IPS-20b (cell line): ENCODE measurements around the gene CPN2.

Experiments
- H3K27ac ChIP-seq: one replicate; pipeline ENCODE4 v1.5.1; 2013; ENCODE audit warnings: low read length
- H3K27me3 ChIP-seq: 2 replicates; pipeline ENCODE4 v1.6.1; 2013; ENCODE audit warnings: mild to moderate bottlenecking, low read length, inconsistent platforms; ENCODE audit not compliant: insufficient read depth
- H3K36me3 ChIP-seq: 2 replicates; pipeline ENCODE4 v1.6.1; 2013; ENCODE audit warnings: low read depth, mild to moderate bottlenecking, inconsistent platforms, low read length, moderate library complexity; ENCODE audit not compliant: insufficient read depth
- H3K4me1 ChIP-seq: 2 replicates; pipeline ENCODE4 v1.6.1; 2013; ENCODE audit warnings: mild to moderate bottlenecking, control low read depth, inconsistent platforms, low read length, moderate library complexity; ENCODE audit not compliant: insufficient read depth
- H3K4me3 ChIP-seq: 2 replicates; pipeline ENCODE4 v1.5.1; 2013; ENCODE audit warnings: mild to moderate bottlenecking, low read length, inconsistent platforms
- H3K9ac ChIP-seq: 2 replicates; pipeline ENCODE4 v1.6.1; 2013; ENCODE audit warnings: low read depth, mild to moderate bottlenecking, inconsistent platforms, low read length, moderate library complexity
- H3K9me3 ChIP-seq: 2 replicates; pipeline ENCODE4 v1.6.1; 2013; ENCODE audit warnings: mild to moderate bottlenecking, low read depth, low read length, inconsistent platforms; ENCODE audit not compliant: insufficient read depth

The CPN2 gene

DNA sequence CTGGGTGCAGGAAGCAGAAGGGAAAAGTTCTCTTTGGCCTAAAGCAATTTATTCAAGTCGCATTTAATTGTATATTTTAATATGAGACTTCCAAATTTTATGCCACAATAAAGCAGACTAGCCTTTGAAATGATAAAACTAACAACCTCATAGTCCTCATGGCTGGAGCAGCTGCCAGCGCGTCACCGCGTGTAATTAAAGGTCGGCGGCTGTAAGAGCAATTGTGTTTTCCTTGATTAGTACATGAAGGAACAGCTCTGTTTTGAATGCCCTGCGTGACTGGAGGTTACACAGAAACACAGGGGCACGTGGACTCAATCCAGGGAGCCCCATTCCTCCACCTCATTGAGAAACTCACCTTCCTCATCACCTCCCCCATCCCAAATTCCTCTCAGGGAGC lies 28.5 kb upstream of the CPN2 start:
- H3K4me3 ChIP-seq = no peak overlapping the region
- no peak overlapping the region for H3K27ac ChIP-seq
- H3K27me3 ChIP-seq = no peaks in the 10 kb centered on the region
- H3K9me3 ChIP-seq = no peaks in the 10 kb centered on the region
- no peaks in the 10 kb centered on the region for H3K36me3 ChIP-seq
- peaks cover 11% of the 10 kb centered on the region; the same call in 1 of the 2 replicates for H3K4me1 ChIP-seq
- no peak overlapping the region for H3K9ac ChIP-seq

DNA sequence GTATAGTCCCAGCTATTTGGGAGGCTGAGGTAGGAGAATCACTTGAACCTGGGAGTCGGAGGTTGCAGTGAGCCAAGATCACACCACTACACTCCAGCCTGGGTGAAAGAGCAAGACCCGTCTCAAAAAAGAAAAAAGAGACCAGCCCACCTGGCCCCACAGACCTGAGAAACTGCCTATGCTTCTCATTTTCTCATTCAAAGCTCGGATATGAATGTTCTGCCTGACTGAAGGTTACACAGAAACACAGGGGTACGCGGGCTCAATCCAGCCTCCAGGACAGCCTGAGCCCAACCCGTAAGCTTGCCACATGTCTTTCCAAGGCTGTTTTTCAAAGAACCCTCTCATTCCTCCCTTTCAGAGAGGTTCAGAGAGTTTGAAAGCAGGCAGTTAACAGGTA lies 28.1 kb upstream of the CPN2 start:
- H3K27ac ChIP-seq = no peak overlapping the region
- H3K36me3 ChIP-seq = no peaks in the 10 kb centered on the region
- H3K9ac ChIP-seq = no peak overlapping the region
- no peaks in the 10 kb centered on the region for H3K9me3 ChIP-seq
- H3K4me3 ChIP-seq = no peak overlapping the region
- no peaks in the 10 kb centered on the region for H3K27me3 ChIP-seq
- H3K4me1 ChIP-seq = peaks cover 11% of the 10 kb centered on the region; the same call in 1 of the 2 replicates

DNA sequence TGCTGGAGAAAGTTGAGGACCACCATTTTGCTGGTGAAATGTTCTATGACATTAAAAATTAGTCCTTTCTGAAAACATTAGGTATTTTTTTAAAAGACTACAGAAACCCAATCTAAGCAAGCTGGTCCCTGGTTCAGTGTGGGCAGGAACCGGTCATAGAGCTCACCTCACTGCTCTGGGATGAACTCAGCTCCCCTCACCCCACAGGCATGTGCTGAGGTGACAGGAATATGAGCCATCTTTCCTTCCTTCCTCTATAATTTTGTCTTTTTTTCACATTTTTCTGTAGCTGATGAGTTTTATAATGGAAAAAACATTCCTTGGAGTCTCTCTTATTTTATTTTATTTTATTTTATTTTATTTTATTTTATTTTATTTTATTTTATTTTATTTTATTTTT lies 26.6 kb upstream of the CPN2 start:
- Histone ChIP-seq H3K9me3 (no peaks in the 10 kb centered on the region), H3K27ac (no peak overlapping the region), H3K27me3 (no peaks in the 10 kb centered on the region), H3K4me3 (no peak overlapping the region), H3K4me1 (peaks cover 10% of the 10 kb centered on the region; the same call in 1 of the 2 replicates), H3K9ac (no peak overlapping the region), H3K36me3 (no peaks in the 10 kb centered on the region)

DNA sequence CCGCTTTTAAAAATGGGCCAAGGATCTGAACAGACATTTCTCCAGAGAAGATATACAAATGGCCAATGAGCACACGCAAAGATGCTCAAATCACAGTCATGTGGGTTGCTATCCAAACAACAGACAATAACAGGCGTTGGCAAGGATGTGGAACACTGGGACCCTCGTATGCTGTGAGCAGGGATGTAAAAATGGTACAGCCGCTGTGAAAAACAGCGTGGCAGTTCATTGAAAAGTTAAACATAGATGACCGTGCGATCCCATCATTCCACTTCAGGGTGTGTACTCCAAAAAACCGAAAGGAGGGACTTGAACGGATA lies 25.1 kb upstream of the CPN2 start:
- no peaks in the 10 kb centered on the region for H3K9me3 ChIP-seq
- H3K4me1 ChIP-seq = peaks cover 8% of the 10 kb centered on the region; the same call in 1 of the 2 replicates
- no peak overlapping the region for H3K27ac ChIP-seq
- H3K9ac ChIP-seq = no peak overlapping the region
- H3K27me3 ChIP-seq = no peaks in the 10 kb centered on the region
- H3K36me3 ChIP-seq = no peaks in the 10 kb centered on the region
- no peak overlapping the region for H3K4me3 ChIP-seq

GRCh38 chr3:194375473-194376240 lies 24.5 kb upstream of the CPN2 start:
- Histone ChIP-seq H3K4me1 (peaks cover 10% of the 10 kb centered on the region; the same call in 1 of the 2 replicates), H3K9ac (no peak overlapping the region), H3K9me3 (no peaks in the 10 kb centered on the region), H3K36me3 (no peaks in the 10 kb centered on the region), H3K27me3 (no peaks in the 10 kb centered on the region; the same call in 1 of the 2 replicates), H3K4me3 (peak overlapping the region; percentile 38; the same call in 1 of the 2 replicates), H3K27ac (no peak overlapping the region)

DNA sequence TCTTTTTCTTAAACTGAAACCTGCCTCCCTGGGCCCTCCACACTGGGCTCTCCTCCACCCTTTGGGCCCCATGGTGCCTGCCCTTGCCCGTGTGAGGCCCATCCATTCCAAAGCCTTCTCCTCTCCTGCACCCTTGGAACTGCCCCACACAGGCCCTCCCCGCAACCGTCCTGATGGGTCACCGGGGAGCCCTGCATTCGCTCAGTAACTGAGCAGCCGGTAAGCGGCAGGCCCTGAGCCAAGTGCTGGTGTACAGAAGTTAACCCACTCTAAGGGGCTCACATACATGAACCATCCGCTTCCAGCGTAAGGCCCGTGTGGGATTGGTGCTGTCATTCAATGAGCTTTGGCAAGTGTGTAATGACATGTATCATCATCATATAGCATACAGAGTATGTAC lies 23.8 kb upstream of the CPN2 start:
- Histone ChIP-seq H3K4me3 (no peak overlapping the region), H3K27ac (no peak overlapping the region), H3K9ac (no peak overlapping the region), H3K36me3 (no peaks in the 10 kb centered on the region), H3K9me3 (no peaks in the 10 kb centered on the region), H3K4me1 (peaks cover 14% of the 10 kb centered on the region; the same call in 1 of the 2 replicates), H3K27me3 (peaks cover under 1% of the 10 kb centered on the region; the same call in 1 of the 2 replicates)

DNA sequence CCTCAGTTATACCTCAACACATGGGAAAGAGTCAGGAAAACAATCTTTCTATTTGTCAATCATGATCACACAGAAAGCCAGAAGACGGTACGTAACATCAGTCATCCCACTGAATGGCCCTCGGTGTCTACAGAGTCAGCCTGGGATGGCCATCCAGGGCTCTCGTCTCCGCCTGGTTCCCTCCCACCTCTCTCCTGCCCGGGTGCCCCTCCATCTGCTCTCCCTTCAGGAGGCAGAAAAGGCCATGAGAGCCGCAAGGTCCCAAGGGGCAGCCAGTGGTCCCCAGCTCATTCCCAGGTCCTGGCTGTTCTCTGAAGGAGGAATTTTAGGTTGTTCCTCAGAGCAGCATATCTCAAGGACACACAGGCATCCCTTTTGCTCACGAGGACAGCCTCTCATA lies 22.8 kb upstream of the CPN2 start:
- H3K9me3 ChIP-seq = no peaks in the 10 kb centered on the region
- no peaks in the 10 kb centered on the region for H3K36me3 ChIP-seq
- H3K27me3 ChIP-seq = peaks cover 10% of the 10 kb centered on the region
- no peak overlapping the region for H3K27ac ChIP-seq
- no peak overlapping the region for H3K9ac ChIP-seq
- no peak overlapping the region for H3K4me3 ChIP-seq
- peaks cover 12% of the 10 kb centered on the region; the same call in 1 of the 2 replicates for H3K4me1 ChIP-seq

DNA sequence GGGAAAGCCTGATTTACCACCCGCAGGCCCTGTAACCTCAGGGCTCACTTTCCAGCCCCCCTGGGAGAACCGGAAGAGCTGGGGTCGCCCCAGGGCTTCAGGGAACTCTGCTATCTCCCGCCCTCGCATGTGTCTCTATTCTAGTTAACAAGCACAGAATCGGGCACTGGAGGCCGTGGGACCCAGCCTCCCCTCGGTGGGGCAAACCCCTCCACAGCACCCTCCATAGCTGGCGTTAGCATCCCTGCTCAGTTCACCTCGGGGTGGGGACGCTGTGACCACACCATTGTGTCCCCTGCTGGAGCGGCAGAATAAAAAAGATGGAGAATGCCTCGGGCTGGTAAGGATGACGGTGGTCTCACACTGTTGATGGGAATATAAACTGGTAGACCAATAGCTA lies 21.9 kb upstream of the CPN2 start:
- Histone ChIP-seq H3K4me1 (peaks cover 12% of the 10 kb centered on the region; the same call in 1 of the 2 replicates), H3K4me3 (no peak overlapping the region), H3K27me3 (peaks cover 18% of the 10 kb centered on the region), H3K9me3 (no peaks in the 10 kb centered on the region), H3K27ac (no peak overlapping the region), H3K36me3 (no peaks in the 10 kb centered on the region), H3K9ac (no peak overlapping the region)

DNA sequence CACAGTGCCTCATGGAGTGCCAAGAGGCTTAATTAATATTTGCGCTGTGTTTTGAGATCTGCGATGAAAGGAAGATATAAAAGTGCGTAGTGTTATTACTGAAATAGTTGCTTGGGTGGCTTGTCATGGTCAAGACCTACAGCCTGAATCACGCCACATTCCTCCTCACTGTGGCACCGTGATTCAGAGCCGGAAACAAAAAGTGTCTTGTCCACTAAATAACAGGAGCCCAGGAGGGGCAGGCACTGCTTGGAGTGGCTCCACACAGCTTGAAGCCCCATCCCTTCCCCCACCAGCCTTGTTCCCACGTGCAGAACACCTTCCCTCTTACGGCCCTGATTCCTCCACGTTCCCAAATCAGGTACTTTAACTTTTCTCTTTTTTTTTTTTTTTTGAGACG lies 19.6 kb upstream of the CPN2 start:
- Histone ChIP-seq H3K9me3 (no peaks in the 10 kb centered on the region), H3K27ac (no peak overlapping the region), H3K4me1 (peaks cover 12% of the 10 kb centered on the region; the same call in 1 of the 2 replicates), H3K9ac (no peak overlapping the region), H3K27me3 (peaks cover 18% of the 10 kb centered on the region), H3K36me3 (no peaks in the 10 kb centered on the region), H3K4me3 (no peak overlapping the region)

DNA sequence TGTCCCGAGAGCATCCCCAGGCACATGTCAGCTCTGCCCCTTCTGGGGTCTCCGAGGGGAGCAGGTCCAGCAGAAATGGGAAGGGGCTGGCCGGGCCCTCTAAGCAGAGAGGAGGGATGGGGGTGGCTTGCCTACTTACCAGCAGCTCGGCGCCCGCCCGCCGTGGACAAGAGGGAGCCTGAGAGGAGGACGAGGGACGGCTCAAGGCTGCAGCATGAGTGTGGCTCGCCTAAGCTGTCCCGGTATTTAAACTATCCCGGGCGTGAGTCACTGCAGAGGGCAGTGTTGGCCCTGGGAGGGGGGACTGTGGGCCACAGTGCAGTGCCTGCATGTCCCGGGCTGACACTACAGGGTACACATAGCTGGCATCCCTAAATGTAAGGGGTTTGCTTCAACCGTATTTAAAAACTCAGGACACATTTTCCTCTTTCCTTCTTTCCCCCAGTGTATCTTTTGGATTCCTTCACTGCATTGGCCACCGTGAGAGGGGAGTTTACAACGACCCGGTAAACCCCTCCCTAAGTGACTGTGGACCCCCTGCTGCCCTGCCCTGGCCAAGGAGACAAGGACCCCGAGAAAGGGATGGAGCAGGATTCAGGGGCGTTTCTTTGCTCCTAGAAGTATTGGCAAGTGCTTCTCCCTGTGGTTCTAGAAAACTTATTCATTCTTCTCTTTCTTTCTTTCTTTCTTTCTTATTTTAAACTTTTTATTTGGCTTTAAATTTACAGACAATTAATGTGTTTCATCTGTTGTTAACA lies 18.6 kb upstream of the CPN2 start, which contains the start of gene LRRC15:
TSS of gene LRRC15 (minus strand) at position 222 of the 758 bp plus-strand sequence. CDS start 8,700 bp downstream, outside the sequence.
- Histone ChIP-seq H3K9me3 (no peaks in the 10 kb centered on the region), H3K27ac (no peak within 1 kb of the TSS), H3K36me3 (no peaks in the 10 kb centered on the region), H3K4me1 (peaks cover 12% of the 10 kb centered on the region; the same call in 1 of the 2 replicates), H3K4me3 (peak within 1 kb of the TSS; percentile 59; the same call in 1 of the 2 replicates), H3K9ac (no peak within 1 kb of the TSS), H3K27me3 (peaks cover 18% of the 10 kb centered on the region)

DNA sequence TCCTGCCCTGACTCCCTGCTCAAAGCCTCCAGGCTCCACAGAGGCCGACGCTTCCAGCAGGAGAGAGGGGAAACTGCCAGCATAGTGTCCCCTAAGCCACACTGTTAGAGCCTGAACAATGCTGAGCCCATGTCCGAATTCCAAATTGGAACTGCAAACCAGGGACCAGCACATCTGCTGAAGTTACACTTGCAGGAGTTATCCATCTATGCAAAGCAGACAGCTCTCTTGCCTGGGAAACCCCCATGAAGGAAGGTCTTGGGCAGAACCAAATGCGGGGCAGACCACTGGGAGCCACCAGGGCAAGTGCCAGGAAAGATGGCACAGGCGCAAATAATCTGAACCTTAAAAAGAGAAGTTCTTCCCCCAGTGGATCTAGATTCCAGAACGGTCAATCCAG lies 17.8 kb upstream of the CPN2 start:
- Histone ChIP-seq H3K9ac (no peak overlapping the region), H3K4me1 (peaks cover 12% of the 10 kb centered on the region; the same call in 1 of the 2 replicates), H3K27ac (no peak overlapping the region), H3K36me3 (no peaks in the 10 kb centered on the region), H3K4me3 (peak overlapping the region; percentile 59; the same call in 1 of the 2 replicates), H3K9me3 (no peaks in the 10 kb centered on the region), H3K27me3 (peaks cover 18% of the 10 kb centered on the region)
